SK-N-MC (cell line): ENCODE measurements around the gene NOD2.

Experiments
- EZH2 ChIP-seq: fragments of 200-600 bp; sonication (generic); IDR thresholded peaks from one replicate; pipeline ENCODE4 v1.6.1; 2017; ENCODE audit warnings: antibody characterized with exemption
- FOXP2 ChIP-seq: optimal IDR thresholded peaks from 2 replicates; pipeline ENCODE3; 2011; ENCODE audit warnings: mild to moderate bottlenecking, moderate library complexity; ENCODE audit not compliant: insufficient read depth; ENCODE audit errors: extremely low read length, control extremely low read depth
- POLR2AphosphoS5 ChIP-seq: IDR thresholded peaks from 2 replicates; pipeline ENCODE4 v1.6.1; 2012; ENCODE audit warnings: mild to moderate bottlenecking, low read depth, low read length, borderline replicate concordance

DNA sequence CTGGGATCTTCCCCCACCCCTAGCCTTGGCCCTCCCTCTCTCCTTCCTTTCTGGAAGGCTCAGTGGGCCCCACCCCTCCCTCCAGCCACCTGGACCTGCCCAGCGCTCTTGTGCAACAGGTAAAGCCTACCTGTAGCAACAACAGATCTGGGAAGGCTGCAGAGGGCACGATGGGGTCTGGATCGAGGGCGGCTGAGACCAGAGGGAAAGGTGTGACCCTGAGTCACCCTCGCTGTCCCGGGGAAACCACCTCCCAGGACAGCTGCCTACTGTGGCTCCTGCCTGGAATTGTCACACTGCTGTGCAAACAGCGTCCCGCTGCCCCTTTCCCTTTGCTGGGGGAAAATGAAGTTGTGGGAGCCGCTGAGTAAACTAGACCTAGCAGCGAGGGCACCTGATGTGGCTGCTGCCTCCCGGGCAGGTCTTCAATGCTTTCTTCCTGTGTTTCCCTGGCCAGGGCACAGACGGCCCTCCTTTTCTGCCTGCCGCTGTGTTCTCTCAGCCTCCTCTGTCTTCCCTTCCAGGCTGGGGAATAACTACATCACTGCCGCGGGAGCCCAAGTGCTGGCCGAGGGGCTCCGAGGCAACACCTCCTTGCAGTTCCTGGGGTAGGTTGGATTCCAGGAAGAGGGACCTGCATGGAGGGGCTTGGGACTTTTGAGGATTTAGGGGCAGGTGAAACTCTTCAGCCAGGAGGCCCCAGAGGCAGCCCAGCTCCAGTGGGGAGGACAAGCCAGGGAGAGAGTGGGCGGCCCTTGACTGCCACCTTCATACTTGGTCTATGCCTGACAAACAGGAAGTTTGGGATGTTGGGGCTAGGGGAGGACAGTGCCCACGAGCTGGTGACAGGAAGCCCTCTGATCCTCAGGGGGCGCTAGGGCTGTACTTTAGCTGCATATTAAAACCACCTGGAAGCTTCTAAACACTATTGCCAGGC lies 26.3 kb downstream of the NOD2 start:
- TF ChIP-seq EZH2 (no peak), POLR2AphosphoS5 (no peak), FOXP2 (no peak)
